ENCODE measurements around the gene CLEC4M. TPM values are rescaled to one million over a fixed set of nuclear protein-coding genes. Genes with fewer than 3 reads are reported as not detected.
"Not testable (repeated sequence)": the region's sequence is repeated elsewhere in the genome, so short reads cannot be mapped to it uniquely, and the experiment has no call there.

The CLEC4M gene
- polyA plus RNA-seq, 3 donors, result 2.0 to 4.2 (median 3.4) TPM

DNA sequence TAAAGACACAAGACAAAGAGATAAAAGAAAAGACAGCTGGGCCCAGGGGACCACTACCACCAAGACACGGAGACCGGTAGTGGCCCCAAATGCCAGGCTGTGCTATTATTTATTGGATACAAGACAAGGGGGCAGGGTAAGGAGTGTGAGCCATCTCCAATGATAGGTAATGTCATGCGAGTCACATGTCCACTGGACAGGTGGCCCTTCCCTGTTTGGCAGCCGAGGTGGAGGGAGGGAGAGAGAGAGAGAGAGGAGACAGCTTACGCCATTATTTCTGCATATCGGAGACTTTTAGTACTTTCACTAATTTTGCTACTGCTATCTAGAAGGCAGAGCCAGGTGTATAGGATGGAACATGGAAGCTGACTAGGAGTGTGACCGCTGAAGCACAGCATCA lies 29.7 kb downstream of the CLEC4M start:
- not testable (repeated sequence) for DNase-seq (ENCODE audit: extremely low read depth in 1 of 11, low read depth in 9 of 11, low spot score in 4 of 11)

DNA sequence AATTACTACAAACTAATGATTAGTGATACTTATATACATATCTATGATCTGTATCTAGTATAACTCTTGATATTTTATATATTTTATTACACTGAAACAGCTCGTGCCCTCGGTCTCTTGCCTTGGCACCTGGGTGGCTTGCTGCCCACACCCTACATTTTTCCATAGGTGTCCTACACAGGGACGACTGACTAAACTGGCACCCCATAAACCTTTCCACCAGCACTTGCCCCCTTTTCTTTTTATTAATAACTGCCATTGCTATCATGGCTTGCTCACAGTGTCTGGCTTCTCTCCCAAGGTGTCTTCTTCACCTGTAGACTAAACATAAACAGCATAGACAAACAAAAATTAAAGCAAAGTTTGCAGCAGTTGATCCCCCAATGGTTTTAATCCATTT lies 30.4 kb downstream of the CLEC4M start:
- no peak for DNase-seq (ENCODE audit: extremely low read depth in 1 of 11, low read depth in 9 of 11, low spot score in 4 of 11)

DNA sequence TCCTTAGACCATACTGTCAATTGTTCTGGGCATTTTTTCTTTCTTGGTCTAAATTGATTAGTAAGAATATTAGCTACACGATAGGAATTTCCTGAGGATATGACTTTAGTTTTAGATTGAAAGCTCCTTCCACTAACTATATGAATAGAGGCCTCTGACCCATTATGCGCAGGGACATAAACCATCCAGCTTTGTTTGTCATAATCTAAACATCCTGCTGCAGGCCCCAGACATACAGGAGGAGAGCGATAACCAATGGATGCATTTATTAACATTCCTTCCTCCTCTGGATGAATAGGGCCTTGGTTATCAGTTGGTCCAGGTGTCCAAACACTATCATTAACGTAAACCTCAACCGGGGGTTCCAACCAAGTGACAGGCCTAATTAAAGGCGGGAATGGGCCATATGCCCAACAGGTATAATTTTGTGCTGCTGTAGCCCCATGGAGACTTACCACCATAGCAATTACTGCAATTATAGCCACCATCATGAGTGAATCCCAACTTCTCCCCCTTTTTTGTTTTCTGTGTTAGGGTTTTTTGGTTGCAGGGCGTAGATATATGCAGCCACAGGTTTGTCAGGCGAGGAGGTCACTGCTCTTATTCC lies 32.6 kb downstream of the CLEC4M start:
- DNase-seq (ENCODE audit: extremely low read depth in 1 of 11, low read depth in 9 of 11, low spot score in 4 of 11), result no peak

DNA sequence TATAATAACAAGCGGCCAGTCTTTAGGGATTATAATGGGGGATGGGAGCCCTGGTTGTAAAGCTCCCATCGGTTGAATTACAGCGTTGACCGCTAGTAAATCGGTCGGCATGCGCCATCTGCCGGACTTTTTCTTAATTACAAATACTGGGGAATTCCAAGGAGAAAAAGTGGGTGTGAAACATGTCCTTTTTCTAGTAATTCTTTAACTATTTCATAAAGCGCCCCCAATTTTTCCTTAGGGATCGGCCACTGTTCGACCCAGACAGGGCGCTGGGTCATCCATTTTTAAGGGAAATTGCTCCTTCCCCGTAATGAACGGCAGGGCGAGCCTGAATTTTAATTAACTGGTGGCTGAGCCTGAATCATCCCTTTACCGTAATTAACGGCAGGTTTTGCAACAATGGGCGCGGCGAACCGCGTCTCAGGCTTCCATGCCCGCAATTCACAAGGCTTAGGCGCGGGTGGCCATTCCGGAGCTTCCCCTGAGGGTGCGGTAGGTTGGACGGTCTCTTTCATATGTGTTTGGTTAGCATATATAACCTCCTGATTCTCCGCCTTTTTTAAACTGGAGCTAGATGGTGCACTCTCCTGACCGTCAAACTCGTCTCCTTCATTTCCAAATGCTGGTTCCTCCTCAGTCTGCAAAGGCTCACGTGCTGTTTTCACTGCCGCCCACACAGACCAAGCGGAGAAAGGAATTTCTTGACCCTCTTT lies 36.8 kb downstream of the CLEC4M start:
- peak in 10 of 11 donors; percentile 48 to 74 (median 63) for DNase-seq (ENCODE audit: extremely low read depth in 1 of 11, low read depth in 9 of 11, low spot score in 4 of 11)

DNA sequence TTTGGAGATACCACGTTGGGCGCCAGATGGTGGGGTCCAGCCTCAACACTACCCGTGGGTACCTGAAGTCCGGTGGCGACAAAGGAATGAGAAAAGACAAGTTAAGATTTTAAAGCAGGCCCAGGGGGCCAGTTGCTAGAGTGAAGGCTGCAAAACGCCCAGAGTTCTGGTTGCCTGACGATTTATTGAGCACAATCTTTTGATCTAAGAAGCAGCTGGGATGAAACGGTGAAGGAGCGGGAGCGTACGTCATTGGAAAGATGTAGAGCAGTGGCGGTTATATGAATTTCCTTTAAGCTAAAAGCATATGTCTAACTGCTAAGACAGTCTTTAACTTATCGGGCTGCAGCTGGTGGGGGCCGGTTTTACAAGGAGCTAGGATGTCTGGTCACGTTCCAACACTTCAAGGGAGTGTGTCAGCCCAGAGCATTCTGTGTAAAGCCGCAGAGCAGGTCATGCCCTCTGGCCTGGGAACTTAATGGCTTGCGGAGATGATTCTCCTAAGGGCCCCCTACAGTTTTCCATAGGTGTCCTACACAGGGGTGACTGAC lies 38.1 kb downstream of the CLEC4M start:
- DNase-seq (ENCODE audit: extremely low read depth in 1 of 11, low read depth in 9 of 11, low spot score in 4 of 11), result no peak

DNA sequence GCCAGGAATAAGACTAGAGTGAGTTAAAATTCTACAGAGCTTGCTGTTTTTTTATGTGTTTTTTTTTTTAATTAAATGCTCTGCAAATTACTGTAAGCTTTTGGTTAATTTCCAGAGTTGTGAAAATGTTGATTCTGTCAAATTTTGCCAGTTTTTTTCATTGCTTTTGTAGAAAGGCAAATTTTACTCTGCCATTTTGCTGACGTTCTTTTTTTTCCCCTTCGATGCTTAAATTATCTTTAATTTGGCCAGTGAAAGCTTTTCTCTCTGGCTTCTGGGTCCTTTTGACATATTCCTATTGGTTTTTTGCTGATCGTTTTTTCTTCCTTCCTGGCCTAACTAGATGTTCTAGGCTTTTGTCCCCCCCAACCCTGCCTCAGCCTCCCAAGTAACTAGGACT lies 43.2 kb downstream of the CLEC4M start:
- no peak for DNase-seq (ENCODE audit: extremely low read depth in 1 of 11, low read depth in 9 of 11, low spot score in 4 of 11)

DNA sequence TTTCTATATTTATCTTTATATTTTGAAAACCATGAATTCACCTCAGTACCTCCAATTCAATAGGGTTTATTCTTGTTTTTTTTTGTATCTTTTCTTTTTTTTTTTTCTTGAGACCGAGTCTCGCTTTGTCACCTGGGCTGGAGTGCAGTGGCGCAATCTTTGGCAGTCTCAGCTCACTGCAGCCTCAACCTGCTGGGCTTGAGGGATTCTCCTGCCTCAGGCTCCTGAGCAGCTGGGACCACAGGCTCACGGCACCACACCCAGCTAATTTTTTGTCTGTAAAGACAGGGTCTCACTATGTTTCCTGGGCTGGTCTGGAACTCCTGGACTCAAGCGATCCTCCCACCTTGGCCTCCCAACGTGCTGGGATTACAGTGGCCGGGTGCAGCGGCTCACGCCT lies 43.8 kb downstream of the CLEC4M start:
- no peak for DNase-seq (ENCODE audit: extremely low read depth in 1 of 11, low read depth in 9 of 11, low spot score in 4 of 11)

DNA sequence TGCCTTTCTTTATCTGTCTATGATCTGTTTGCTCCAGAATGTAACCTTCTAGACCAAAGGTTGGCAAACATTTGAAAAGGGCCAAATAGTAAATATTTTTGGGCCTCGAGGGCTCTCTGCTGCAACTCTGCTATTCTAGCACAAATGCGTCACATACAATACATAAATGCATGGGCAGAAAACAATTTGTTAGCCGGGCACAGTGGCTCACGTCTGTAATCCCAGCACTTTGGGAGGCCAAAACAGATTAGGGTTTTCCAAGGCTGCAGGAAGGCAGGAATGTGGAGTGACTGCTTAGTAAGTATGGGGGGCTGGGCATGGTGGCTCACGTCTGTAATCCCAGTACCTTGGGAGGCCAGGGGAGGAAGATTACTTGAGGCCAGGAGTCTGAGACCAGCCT lies 45.1 kb downstream of the CLEC4M start:
- DNase-seq (ENCODE audit: extremely low read depth in 1 of 11, low read depth in 9 of 11, low spot score in 4 of 11), result no peak

DNA sequence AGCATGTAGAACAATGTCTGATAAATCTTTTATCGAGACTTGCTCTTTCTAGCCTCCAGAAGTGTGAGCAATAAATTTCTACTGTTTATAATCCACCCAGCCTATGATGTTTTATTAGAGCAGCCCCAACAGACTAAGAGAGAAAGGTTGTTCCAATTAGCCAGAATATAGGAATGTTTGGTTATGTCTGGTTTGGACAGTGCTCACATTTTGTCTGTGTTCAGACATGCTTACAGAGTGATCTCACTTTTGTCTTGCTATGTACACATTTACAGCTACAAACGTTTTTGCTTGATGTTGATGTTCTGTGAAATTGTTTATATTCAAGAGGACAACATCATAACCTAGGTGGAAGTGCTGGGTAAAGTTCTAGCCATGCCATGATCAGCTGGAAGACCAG lies 48.9 kb downstream of the CLEC4M start:
- DNase-seq (ENCODE audit: extremely low read depth in 1 of 11, low read depth in 9 of 11, low spot score in 4 of 11), result no peak

DNA sequence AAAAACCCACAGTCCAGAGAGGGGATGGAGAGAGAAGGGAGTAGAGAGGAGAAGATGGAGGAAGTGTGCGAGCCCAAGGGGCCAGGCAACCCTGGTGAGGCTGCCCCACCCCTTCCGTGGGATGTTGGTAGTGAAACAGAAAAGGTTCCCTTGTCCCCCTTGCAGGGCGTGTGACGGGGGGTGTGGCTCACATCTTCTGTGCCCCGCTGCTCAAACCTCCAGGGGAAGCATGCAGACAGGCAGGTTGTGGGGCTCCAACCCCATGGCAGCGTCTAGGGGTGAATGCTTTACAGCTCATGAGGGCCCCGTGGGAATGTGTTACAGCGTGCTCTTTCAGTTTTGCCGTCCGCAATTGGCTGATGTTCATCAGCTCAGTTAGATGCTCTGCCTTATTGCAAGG lies 52.3 kb downstream of the CLEC4M start:
- no peak for DNase-seq (ENCODE audit: extremely low read depth in 1 of 11, low read depth in 9 of 11, low spot score in 4 of 11)

DNA sequence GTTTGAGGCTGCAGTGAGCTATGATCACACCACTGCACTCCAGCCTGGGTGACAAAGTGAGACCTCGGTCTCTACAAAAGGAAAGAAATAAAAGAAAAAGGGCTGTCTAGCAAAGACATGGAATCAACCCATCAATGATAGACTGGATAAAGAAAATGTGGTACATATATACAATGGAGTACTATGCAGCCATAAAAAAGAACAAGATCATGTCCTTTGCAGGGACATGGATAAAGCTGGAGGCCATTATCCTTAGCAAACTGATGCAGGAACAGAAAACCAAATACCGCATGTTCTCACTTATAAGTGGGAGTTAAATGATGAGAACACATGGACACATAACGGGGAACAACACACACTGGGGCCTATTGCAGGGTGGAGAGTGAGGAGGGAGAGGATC lies 53.0 kb downstream of the CLEC4M start:
- not testable (repeated sequence) for DNase-seq (ENCODE audit: extremely low read depth in 1 of 11, low read depth in 9 of 11, low spot score in 4 of 11)

DNA sequence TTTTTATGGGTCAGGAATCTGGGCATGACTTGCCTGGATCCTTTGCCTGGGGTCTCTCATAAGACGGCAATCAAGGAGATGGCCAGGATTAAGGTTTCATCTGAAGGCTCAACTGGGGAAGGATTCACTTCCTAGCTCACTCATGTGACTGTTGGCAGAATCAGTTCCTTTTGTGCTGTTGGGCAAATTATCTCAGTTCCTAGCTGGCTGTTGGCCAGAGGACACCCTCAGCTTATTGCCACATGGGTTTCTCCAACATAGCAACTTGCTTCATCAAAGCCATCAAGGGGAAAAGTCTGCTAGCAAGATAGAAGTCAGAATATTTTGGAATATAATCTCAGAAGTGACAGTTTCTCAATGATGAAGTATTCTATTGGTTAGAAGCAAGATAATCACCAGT lies 54.8 kb downstream of the CLEC4M start:
- DNase-seq (ENCODE audit: extremely low read depth in 1 of 11, low read depth in 9 of 11, low spot score in 4 of 11), result no peak

DNA sequence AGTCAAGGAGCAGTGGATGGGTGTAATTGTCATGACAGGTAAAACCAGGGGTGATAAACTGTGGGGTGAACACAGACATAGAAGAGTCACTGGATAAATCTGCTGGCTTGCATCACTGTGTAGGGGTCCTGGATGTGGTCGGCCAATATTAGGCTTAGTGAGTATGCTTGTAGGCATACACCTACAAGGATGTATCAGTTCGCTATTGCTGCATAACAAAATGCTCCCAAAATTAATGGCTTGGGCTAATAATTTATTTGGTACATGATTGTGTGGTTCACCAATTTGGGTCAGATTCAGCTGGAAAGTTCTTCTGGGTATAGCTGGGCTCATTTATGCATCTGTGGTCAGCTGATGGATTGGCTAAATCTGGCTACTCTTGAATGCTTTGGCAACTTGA lies 55.8 kb downstream of the CLEC4M start:
- no peak for DNase-seq (ENCODE audit: extremely low read depth in 1 of 11, low read depth in 9 of 11, low spot score in 4 of 11)

Other genes starting within 250 kb of the CLEC4M start
- 10 to 100 TPM; 31.9 to 59.6 (median 59.1) TPM for gene ZNF358, start 247.1 kb upstream of the CLEC4M start, polyA plus RNA-seq (ENCODE audit: insufficient read length in 3 of 3)
- 10 to 100 TPM; 12.7 to 22.5 (median 15.8) TPM for gene MCOLN1, start 240.6 kb upstream of the CLEC4M start, polyA plus RNA-seq (ENCODE audit: insufficient read length in 3 of 3)
- 10 to 100 TPM; 32.0 to 57.0 (median 43.3) TPM for gene PNPLA6, start 227.5 kb upstream of the CLEC4M start, polyA plus RNA-seq (ENCODE audit: insufficient read length in 3 of 3)
- gene CAMSAP3, start 167.4 kb upstream of the CLEC4M start, polyA plus RNA-seq (ENCODE audit: insufficient read length in 3 of 3), result 10 to 100 TPM; 16.4 to 25.4 (median 22.4) TPM
- gene XAB2, start 133.7 kb upstream of the CLEC4M start, polyA plus RNA-seq (ENCODE audit: insufficient read length in 3 of 3), result 10 to 100 TPM; 31.4 to 45.7 (median 42.6) TPM
- gene PET100, start 133.4 kb upstream of the CLEC4M start, polyA plus RNA-seq (ENCODE audit: insufficient read length in 3 of 3), result 100 to 1,000 TPM in 2 of 3 donors, 10 to 100 TPM in 1; 94.6 to 126 (median 122) TPM
- 1 to 10 TPM in 1 of 3 donors, under 1 TPM in 2; 0.42 to 1.8 (median 0.83) TPM for gene PCP2, start 129.5 kb upstream of the CLEC4M start, polyA plus RNA-seq (ENCODE audit: insufficient read length in 3 of 3)
- 10 to 100 TPM; 61.3 to 86.4 (median 75.4) TPM for gene STXBP2, start 126.1 kb upstream of the CLEC4M start, polyA plus RNA-seq (ENCODE audit: insufficient read length in 3 of 3)
- gene RETN, start 94.2 kb upstream of the CLEC4M start, polyA plus RNA-seq (ENCODE audit: insufficient read length in 3 of 3), result 1 to 10 TPM in 2 of 3 donors, under 1 TPM in 1; 0.76 to 1.7 (median 1.4) TPM
- under 1 TPM; 0.14 to 0.61 (median 0.39) TPM for gene MCEMP1, start 86.2 kb upstream of the CLEC4M start, polyA plus RNA-seq (ENCODE audit: insufficient read length in 3 of 3)
- gene TRAPPC5, start 82.4 kb upstream of the CLEC4M start, polyA plus RNA-seq (ENCODE audit: insufficient read length in 3 of 3), result 10 to 100 TPM; 36.3 to 71.1 (median 62.5) TPM
- gene FCER2, start 61.1 kb upstream of the CLEC4M start, polyA plus RNA-seq (ENCODE audit: insufficient read length in 3 of 3), result under 1 TPM in 2 of 3 donors, not detected in 1; 0.06 to 0.14 TPM
- under 1 TPM in 1 of 3 donors, not detected in 2; 0.17 TPM for gene CLEC4G, start 31.1 kb upstream of the CLEC4M start, polyA plus RNA-seq (ENCODE audit: insufficient read length in 3 of 3)
- 1 to 10 TPM; 1.4 to 2.7 (median 1.5) TPM for gene CD209, start 15.7 kb upstream of the CLEC4M start, polyA plus RNA-seq (ENCODE audit: insufficient read length in 3 of 3)
- 10 to 100 TPM; 14.2 to 18.7 (median 14.9) TPM for gene EVI5L, start 67.0 kb downstream of the CLEC4M start, polyA plus RNA-seq (ENCODE audit: insufficient read length in 3 of 3)
- gene PRR36, start 111.1 kb downstream of the CLEC4M start, polyA plus RNA-seq (ENCODE audit: insufficient read length in 3 of 3), result 1 to 10 TPM; 5.6 to 9.4 (median 8.1) TPM
- gene LRRC8E, start 125.3 kb downstream of the CLEC4M start, polyA plus RNA-seq (ENCODE audit: insufficient read length in 3 of 3), result 1 to 10 TPM; 1.4 to 3.0 (median 2.6) TPM
- 10 to 100 TPM; 23.7 to 41.9 (median 33.7) TPM for gene MAP2K7, start 140.6 kb downstream of the CLEC4M start, polyA plus RNA-seq (ENCODE audit: insufficient read length in 3 of 3)
- gene TGFBR3L, start 151.6 kb downstream of the CLEC4M start, polyA plus RNA-seq (ENCODE audit: insufficient read length in 3 of 3), result 1 to 10 TPM in 2 of 3 donors, under 1 TPM in 1; 0.33 to 1.1 (median 1.0) TPM
- gene SNAPC2, start 157.1 kb downstream of the CLEC4M start, polyA plus RNA-seq (ENCODE audit: insufficient read length in 3 of 3), result 10 to 100 TPM; 12.9 to 19.0 (median 18.8) TPM
- gene CTXN1, start 162.9 kb downstream of the CLEC4M start, polyA plus RNA-seq (ENCODE audit: insufficient read length in 3 of 3), result 10 to 100 TPM; 12.7 to 33.9 (median 32.3) TPM
- gene TIMM44, start 180.4 kb downstream of the CLEC4M start, polyA plus RNA-seq (ENCODE audit: insufficient read length in 3 of 3), result 10 to 100 TPM; 39.4 to 59.3 (median 59.1) TPM
- gene ELAVL1, start 242.4 kb downstream of the CLEC4M start, polyA plus RNA-seq (ENCODE audit: insufficient read length in 3 of 3), result 10 to 100 TPM; 79.8 to 92.2 (median 92.0) TPM